GM12878 (cell line): ENCODE data around the gene PHC2. TPM values are rescaled to one million over a fixed set of nuclear protein-coding genes. Genes with fewer than 3 reads are reported as not detected.

Experiments
- CBX3 ChIP-seq: fragments of 200-600 bp; sonication (generic); IDR thresholded peaks from 2 replicates; pipeline ENCODE4 v1.6.1; 2016; ENCODE audit warnings: low read depth, borderline replicate concordance
- DPF2 ChIP-seq: fragments of 450-650 bp; IDR thresholded peaks from 2 replicates; pipeline ENCODE4 v1.6.1; 2017; ENCODE audit warnings: mild to moderate bottlenecking
- E2F4 ChIP-seq: IDR thresholded peaks from 2 replicates; pipeline ENCODE4 v1.6.1; 2012; ENCODE audit warnings: low read depth, low read length, improper control_type of control experiment
- E2F8 ChIP-seq: fragments of 450-650 bp; IDR thresholded peaks from 2 replicates; pipeline ENCODE4 v1.6.1; 2018; ENCODE audit warnings: mild to moderate bottlenecking, low read depth, moderate library complexity; ENCODE audit not compliant: partially characterized antibody
- EP300 ChIP-seq, 2 experiments: fragments of 150-350 bp in 1 of 2; IDR thresholded peaks; 2 replicates each; pipeline ENCODE4 v1.6.1; 2011 to 2012; ENCODE audit warnings: low read depth in 2 of 2, low read length in 2 of 2, borderline replicate concordance in 1 of 2, improper control_type of control experiment in 1 of 2, inconsistent platforms in 1 of 2; ENCODE audit not compliant: control insufficient read depth in 1 of 2
- ESRRA ChIP-seq: IDR thresholded peaks from 2 replicates; pipeline ENCODE4 v1.6.1; 2012; ENCODE audit warnings: mild to moderate bottlenecking, low read length, improper control_type of control experiment
- FOS ChIP-seq: IDR thresholded peaks from 3 replicates; pipeline ENCODE4 v1.6.1; 2011; ENCODE audit warnings: borderline replicate concordance; ENCODE audit not compliant: insufficient read length; ENCODE audit errors: extremely low read depth
- HDAC2 ChIP-seq: fragments of 200-600 bp; sonication (generic); IDR thresholded peaks from 2 replicates; pipeline ENCODE4 v1.6.1; 2017
- HSF1 ChIP-seq: fragments of 150-350 bp; IDR thresholded peaks from 2 replicates; pipeline ENCODE4 v1.6.1; 2014; ENCODE audit warnings: mild to moderate bottlenecking, low read depth, low read length
- IKZF2 ChIP-seq, 2 experiments: fragments of 450-650 bp; IDR thresholded peaks; 2 replicates each; pipeline ENCODE4 v1.6.1; 2017; ENCODE audit warnings: mild to moderate bottlenecking in 2 of 2, moderate library complexity in 2 of 2
- KAT2A ChIP-seq: conservative IDR thresholded peaks from 2 replicates; pipeline ENCODE4 v1.6.1; 2011; ENCODE audit warnings: low read depth, low read length; ENCODE audit not compliant: control insufficient read depth
- LARP7 ChIP-seq: fragments of 450-650 bp; IDR thresholded peaks from 2 replicates; pipeline ENCODE4 v1.6.1; 2017; ENCODE audit warnings: mild to moderate bottlenecking
- MXI1 ChIP-seq: fragments of 150-350 bp; IDR thresholded peaks from 2 replicates; pipeline ENCODE4 v1.6.1; 2011; ENCODE audit warnings: low read depth, mild to moderate bottlenecking, inconsistent platforms, low read length, improper control_type of control experiment
- MYB ChIP-seq: fragments of 150-350 bp; IDR thresholded peaks from 2 replicates; pipeline ENCODE4 v1.6.1; 2014; ENCODE audit warnings: mild to moderate bottlenecking, low read depth, low read length, borderline replicate concordance
- NFIC ChIP-seq: IDR thresholded peaks from 2 replicates; pipeline ENCODE4 v1.6.1; 2012; ENCODE audit warnings: low read depth, mild to moderate bottlenecking, inconsistent platforms, low read length, moderate library complexity
- NR2C2 ChIP-seq: IDR thresholded peaks from 2 replicates; pipeline ENCODE4 v1.6.1; 2011; ENCODE audit warnings: borderline replicate concordance, low read depth; ENCODE audit not compliant: control insufficient read depth, insufficient read length
- POLR2AphosphoS2 ChIP-seq: IDR thresholded peaks from 2 replicates; pipeline ENCODE4 v1.6.1; 2011; ENCODE audit warnings: low read depth, mild to moderate bottlenecking, low read length, improper control_type of control experiment, moderate library complexity
- SUZ12 ChIP-seq: fragments of 200-600 bp; sonication (generic); IDR thresholded peaks from one replicate; pipeline ENCODE4 v1.6.1; 2018; ENCODE audit warnings: antibody characterized with exemption, mild to moderate bottlenecking; ENCODE audit not compliant: unreplicated experiment
- TBL1XR1 ChIP-seq: IDR thresholded peaks from 2 replicates; pipeline ENCODE4 v1.6.1; 2012; ENCODE audit warnings: low read depth, low read length, improper control_type of control experiment
- ZNF592 ChIP-seq: fragments of 450-650 bp; IDR thresholded peaks from 2 replicates; pipeline ENCODE4 v1.6.1; 2017; ENCODE audit warnings: mild to moderate bottlenecking, moderate library complexity
- ZSCAN29 ChIP-seq: fragments of 450-650 bp; IDR thresholded peaks from 2 replicates; pipeline ENCODE4 v1.6.1; 2017; ENCODE audit warnings: mild to moderate bottlenecking, moderate library complexity
- polyA plus RNA-seq, 11 experiments: library from polyadenylated mRNA; depleted of rRNA in 4 of 11; unstranded in 6 of 11; stranded (reverse) in 5 of 11; fragments of >200 nt; fragmentation: Nextera tagmentation in 4 of 11; fragmentation: Illumina TruSeq in 1 of 11; extraction: Ambion mirVana in 4 of 11; extraction: Trizol in 1 of 11; gene quantifications; 1 replicate in 1 of 11; 2 replicates in 10 of 11; pipeline versions ENCODE4 v1.2.1 to v1.2.3, GENCODE V29; 2011 to 2016; ENCODE audit warnings: inconsistent platforms in 2 of 11, missing spikeins in 2 of 11, low read depth in 1 of 11
- total RNA-seq, 4 experiments: library from RNA; depleted of rRNA in 3 of 4; stranded (reverse); fragments of >200 nt in 3 of 4; fragmentation: Illumina TruSeq in 1 of 4; extraction: Trizol in 1 of 4; gene quantifications; 2 replicates each; pipeline versions ENCODE4 v1.2.1 to v1.2.3, GENCODE V29; 2013 to 2021

The PHC2 gene
- total and polyA plus RNA-seq, 10 of the 15 experiments (the other 5 are each of a cell fraction or from before 2014, with no cell fraction given), result 2.0 to 35.9 (median 16.4) TPM

- peak; percentile 76 to 85; a peak in 3 of 4 replicates for TF ChIP-seq EP300 (IDR thresholded peaks at IDR 0.05; ENCODE audit: borderline replicate concordance in 1 of 2, control insufficient read depth in 1 of 2, low read depth in 2 of 2, low read length in 2 of 2)
- peak; percentile 99 for TF ChIP-seq DPF2
- peak; percentile 47 for TF ChIP-seq E2F8
- no peak for TF ChIP-seq LARP7
- no peak for TF ChIP-seq NR2C2
- no peak for TF ChIP-seq SUZ12
- TF ChIP-seq ZNF592, result no peak
- TF ChIP-seq IKZF2 (IDR thresholded peaks at IDR 0.05), result peak; percentile 99 to 100
- no peak for TF ChIP-seq HSF1
- TF ChIP-seq MYB, result no peak
- no peak for TF ChIP-seq ESRRA
- peak; percentile 47; the same call in 1 of the 2 replicates for TF ChIP-seq MXI1
- no peak for TF ChIP-seq E2F4
- TF ChIP-seq KAT2A, result no peak
- TF ChIP-seq TBL1XR1, result peak; percentile 84
- no peak for TF ChIP-seq POLR2AphosphoS2
- no peak for TF ChIP-seq HDAC2
- TF ChIP-seq NFIC, result peak; percentile 93
- TF ChIP-seq FOS, result no peak
- no peak for TF ChIP-seq CBX3
- no peak for TF ChIP-seq ZSCAN29
Observed at GRCh38 chr1:33460947-33461629, 30.2 kb upstream of the PHC2 start (continued).
